Skeletal muscle cell (primary cell): ENCODE measurements around the gene TSPYL2.

Experiments used
- DNase-seq: peaks from one replicate; pipeline ENCODE4 v3.0.0-alpha.2; 2010; ENCODE audit warnings: low read depth
- H3K4me3 ChIP-seq: 2 replicates; pipeline ENCODE4 v1.5.1; 2011; ENCODE audit warnings: low read depth, mild to moderate bottlenecking, control low read depth, low read length, moderate library complexity

TSPYL2 gene

DNA sequence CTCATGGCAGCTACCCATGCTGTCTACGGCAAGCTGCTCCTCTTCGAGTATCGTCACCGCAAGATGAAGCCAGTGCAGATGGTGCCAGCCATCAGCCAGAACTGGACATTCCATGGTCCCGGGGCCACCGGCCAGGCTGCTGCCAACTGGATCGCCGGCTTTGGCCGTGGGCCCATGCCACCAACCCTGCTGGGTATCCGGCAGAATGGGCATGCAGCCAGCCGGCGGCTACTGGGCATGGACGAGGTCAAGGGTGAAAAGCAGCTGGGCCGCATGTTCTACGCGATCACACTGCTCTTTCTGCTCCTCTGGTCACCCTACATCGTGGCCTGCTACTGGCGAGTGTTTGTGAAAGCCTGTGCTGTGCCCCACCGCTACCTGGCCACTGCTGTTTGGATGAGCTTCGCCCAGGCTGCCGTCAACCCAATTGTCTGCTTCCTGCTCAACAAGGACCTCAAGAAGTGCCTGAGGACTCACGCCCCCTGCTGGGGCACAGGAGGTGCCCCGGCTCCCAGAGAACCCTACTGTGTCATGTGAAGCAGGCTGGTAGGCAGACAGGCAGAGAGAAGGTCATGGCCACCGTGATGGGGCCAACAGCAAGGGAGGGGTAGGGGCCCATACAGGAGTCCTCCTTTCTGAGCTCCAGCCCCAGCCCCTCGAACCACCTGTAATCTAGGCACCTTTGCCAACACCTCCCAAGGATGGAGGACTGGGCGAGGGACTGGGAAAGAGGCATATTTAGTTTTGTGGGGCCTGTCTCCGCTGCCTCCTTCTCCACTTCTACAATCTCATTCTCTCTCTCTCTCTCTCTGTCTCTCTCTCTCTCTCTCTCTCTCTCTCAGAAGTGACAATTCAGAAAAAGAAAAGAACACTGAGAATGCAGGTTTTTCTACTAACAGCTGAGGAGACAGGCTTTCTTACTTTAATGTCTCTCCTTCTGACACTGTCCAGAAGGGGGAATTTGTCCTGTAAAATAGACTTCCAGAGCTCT lies 4.7 kb upstream of the TSPYL2 start:
- DNase-seq = no peak
- no peak overlapping the region for H3K4me3 ChIP-seq

DNA sequence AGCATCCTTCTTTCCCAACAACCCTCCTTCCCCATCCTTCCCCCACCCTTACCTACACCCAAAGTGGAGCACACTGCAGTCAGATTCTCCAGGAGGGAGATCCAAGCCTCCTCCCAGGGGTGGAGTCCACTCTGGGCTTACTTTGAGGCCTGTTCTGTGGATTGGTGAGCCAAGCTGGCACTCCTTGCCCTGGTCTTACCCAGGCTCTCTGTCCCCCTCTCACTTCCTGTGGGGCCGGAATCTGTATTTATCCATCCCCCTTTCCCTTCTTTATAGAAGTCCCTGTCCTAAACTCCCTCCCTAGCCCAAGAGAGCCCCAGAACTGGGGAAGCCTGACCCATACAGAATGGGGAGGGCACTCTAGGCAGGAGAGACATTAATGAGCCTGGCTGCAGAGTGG lies 3.2 kb upstream of the TSPYL2 start:
- no peak for DNase-seq
- no peak overlapping the region for H3K4me3 ChIP-seq

DNA sequence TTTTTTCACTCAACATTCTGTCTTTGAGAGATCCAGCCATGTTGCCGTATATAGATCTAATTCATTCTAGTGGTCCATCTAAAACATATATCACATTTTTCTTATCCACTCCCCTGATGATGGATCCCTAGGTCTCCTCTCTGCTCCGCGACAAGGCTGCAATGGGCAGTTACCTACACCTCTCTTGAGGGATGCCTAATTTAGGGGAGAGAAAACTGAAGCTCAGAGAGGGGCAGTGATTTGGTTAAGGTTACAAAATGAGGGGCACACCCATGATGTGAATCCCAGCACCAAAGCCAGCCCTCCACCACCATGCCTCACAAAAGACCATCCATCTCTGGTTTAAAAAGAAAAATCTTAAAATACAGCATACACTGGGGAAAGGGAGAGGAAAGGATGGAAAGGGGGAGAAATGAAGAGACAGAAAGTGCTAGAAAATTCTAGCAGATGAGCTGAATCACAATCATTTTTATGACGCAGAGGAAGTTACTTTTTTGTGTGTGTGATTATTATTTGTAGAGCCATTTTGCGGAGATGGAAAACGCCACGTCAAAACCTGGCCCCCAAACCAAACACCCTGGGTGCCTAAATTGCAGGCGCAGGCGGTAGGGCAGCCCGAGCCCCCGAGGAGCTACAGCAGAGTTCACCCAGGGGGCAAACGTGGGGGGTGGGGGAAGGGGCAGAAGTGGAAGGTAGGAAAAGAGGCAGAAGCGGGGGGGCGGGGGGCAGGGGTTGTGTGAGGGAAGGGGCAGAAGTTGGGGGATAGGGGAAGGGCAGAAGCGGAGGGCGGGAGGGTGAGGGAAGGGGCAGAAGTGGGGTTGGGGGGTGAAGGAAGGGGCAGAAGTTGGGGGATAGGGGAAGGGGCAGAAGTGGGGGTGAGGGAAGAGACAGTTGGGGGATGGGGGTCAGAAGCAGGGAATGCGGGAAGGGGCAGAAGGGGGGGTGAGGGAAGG lies 1.3 kb upstream of the TSPYL2 start:
- H3K4me3 ChIP-seq = peak overlapping the region; percentile 28

DNA sequence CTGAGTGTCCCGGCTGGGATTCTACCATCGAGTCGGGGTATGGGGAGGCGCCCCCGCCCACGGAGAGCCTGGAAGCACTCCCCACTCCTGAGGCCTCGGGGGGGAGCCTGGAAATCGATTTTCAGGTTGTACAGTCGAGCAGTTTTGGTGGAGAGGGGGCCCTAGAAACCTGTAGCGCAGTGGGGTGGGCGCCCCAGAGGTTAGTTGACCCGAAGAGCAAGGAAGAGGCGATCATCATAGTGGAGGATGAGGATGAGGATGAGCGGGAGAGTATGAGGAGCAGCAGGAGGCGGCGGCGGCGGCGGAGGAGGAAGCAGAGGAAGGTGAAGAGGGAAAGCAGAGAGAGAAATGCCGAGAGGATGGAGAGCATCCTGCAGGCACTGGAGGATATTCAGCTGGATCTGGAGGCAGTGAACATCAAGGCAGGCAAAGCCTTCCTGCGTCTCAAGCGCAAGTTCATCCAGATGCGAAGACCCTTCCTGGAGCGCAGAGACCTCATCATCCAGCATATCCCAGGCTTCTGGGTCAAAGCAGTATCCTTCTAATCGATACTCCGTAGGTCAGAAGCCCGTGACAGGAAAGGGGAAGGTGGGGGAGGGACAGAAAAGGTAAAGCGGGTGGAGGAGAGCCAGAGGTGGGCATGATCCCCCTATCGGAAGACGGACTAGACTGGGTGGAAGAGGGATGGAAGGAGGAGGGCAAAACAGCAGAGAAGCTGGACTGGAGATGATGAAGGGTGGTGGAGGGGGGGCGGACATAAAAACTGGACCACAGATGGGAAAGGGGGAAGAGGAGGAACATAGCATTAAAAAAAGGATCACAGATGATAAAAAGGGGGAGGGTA lies 828 bp downstream of the TSPYL2 start:
- no peak for DNase-seq
- peak overlapping the region; percentile 74 for H3K4me3 ChIP-seq

More for the DNA sequence above, 1.3 kb upstream of the TSPYL2 start:
- no peak for DNase-seq

DNA sequence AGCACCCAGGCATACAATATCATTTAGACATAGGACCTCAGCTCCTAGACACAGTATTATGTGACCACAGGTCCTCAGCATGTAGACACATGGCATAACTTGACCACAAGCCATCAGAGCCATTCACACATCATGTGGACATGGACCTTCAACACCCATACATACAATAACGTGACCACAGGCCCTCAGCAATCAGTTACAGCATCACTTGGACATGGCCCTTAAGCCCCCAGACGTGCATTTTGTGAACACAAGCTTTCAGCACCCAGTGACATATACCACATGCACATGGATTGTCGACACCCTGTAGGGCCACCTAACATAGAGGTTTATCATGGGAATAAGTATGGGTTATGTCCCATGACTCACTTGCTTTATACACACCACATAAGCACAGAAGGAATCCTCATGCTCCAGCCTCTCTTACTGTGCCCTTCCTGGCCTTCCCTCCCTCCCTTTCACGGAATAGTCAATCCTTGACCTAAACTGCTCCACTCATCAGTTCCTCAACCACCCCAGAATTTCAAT lies 1.9 kb downstream of the TSPYL2 start:
- DNase-seq = no peak
- H3K4me3 ChIP-seq = peak overlapping the region; percentile 74

DNA sequence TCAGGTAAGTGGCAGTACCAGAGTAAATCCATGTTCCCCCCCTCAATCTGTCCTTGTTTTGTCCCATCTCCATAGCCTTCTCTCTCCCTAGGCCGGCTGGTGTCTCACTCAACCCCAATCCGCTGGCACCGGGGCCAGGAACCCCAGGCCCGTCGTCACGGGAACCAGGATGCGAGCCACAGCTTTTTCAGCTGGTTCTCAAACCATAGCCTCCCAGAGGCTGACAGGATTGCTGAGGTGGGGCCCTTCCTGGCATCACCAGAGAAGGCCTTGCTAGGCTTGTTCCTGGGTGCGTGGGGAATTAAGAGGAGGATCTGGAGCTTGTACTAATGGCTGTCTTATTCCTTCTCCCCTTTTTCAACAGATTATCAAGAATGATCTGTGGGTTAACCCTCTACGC lies 2.7 kb downstream of the TSPYL2 start:
- no peak overlapping the region for H3K4me3 ChIP-seq
- no peak for DNase-seq

DNA sequence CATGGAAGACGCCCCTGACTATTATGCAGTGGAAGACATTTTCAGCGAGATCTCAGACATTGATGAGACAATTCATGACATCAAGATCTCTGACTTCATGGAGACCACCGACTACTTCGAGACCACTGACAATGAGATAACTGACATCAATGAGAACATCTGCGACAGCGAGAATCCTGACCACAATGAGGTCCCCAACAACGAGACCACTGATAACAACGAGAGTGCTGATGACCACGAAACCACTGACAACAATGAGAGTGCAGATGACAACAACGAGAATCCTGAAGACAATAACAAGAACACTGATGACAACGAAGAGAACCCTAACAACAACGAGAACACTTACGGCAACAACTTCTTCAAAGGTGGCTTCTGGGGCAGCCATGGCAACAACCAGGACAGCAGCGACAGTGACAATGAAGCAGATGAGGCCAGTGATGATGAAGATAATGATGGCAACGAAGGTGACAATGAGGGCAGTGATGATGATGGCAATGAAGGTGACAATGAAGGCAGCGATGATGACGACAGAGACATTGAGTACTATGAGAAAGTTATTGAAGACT lies 3.6 kb downstream of the TSPYL2 start:
- no peak for DNase-seq

DNA sequence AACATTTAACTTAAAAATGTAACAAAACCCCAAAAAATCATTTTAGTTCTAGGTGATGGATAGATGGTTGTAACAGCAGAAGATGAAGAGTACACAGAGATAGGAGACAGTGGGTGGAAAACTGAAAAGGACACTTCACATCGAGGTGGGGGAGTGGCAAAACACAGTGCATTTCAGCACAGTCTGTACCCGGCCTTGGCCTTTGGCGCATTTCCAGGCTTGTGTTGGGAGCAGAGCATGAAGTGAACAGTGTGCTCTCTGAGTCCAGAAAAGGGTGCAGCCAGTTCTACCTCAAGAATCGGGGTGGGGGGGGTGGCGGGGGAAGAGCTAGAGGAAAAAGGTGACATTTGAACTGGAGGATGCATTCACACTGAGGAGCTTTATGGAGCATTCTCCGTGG lies 4.3 kb downstream of the TSPYL2 start:
- DNase-seq = no peak
- no peak overlapping the region for H3K4me3 ChIP-seq

More for the DNA sequence above, 3.6 kb downstream of the TSPYL2 start:
- no peak overlapping the region for H3K4me3 ChIP-seq

DNA sequence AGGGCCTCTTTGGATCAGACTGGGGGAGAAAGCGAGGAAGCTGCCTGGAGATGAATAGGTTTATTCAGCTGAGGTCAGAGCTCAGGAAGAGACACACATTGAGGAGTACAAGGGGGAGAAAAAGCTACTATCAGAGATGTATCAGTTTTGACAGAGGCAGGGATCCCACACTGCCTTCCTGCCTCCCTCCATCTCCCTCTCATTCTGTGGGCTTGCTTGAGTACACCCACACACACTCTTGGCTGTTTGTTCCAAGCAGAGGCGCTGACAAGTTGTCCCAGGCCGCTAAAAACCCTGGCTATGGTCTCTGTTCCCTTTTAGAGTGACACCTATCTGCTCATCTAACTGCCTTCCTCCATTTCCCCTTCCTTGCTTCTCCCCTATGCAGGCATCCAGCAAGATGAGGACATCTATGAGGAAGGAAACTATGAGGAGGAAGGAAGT lies 5.2 kb downstream of the TSPYL2 start:
- DNase-seq = no peak
- H3K4me3 ChIP-seq = no peak overlapping the region

DNA sequence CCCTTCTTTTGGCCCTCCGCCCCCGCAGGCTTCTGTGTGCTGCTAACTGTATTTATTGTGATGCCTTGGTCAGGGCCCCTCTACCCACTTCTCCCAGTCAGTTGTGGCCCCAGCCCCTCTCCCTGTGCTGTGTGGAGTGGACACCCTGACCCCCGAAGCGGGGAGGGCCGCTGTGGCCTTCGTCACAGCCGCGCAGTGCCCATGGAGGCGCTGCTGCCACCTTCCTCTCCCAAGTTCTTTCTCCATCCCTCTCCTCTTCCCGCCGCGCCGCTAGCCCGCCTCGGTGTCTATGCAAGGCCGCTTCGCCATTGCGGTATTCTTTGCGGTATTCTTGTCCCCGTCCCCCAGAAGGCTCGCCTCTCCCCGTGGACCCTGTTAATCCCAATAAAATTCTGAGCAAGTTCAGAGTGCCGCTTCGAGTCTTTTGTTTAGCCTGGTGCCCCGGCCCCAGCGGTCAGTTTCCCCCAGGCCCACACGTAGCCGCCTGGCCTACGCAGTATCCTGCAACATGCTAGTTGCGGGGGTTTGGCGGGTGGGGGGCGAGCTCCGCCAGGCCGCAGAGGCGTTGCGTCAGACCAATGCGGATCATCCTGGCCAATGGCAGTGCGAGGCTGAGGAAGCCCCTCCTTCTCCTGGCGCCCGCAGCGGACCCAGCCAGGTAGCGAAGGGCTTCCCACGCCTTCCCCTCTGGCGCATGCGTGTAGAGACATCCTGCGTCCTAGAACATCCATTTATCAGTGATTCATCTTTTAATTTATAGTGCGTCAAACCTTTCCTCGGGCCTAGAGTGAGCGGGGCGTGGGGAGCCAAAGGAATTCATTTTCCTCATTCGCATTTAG lies 6.2 kb downstream of the TSPYL2 start:
- DNase-seq = peak; percentile 62

DNA sequence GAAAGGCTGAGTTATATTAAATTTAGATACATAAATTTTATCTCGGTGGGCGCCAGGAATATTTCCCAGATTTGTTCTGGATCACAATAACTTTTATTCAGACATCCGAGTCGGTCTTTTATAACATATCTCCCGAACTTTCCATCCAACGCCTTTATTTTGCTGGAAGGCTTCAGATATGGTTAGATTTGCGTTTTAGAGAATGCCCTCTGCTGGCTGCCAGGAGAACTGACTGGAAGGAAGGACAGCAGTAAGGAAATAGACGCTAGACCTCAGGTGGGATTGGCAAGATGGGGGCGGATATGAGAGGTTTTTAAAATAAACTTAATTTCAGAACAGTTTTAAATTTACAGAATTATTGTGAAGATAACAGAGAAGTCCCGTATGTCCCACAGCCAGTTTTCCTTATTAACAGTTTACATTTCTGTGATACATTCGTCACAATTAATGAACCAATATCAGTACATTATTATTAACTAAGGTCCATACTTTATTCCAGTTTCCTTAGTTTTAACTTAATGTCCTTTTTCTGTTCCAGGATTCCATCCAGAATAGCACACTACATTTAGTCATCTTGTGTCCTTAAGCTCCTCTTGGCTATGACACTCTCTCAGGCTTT lies 7.2 kb downstream of the TSPYL2 start:
- peak overlapping the region; percentile 33 for H3K4me3 ChIP-seq
- no peak for DNase-seq

More for the DNA sequence above, 6.2 kb downstream of the TSPYL2 start:
- H3K4me3 ChIP-seq = peak overlapping the region; percentile 33

DNA sequence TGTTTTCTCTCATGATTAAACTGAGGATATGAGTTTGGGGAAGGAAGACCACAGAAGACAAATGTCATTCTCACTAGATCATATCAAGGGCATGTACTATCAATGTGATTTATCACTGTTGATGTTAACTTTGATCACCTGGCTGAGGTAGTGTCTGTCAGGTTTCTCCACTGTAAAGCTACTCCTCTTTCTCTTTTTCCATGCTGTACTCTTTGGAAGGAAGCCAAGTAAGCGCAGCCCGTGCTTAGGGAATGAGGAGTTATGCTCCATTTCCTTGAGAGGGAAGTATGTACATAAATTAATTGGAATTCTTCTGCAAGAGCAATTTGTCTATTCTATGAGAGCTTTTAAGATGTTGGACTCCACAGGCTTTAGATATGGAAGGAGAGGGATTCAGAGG lies 7.8 kb downstream of the TSPYL2 start:
- no peak for DNase-seq
- H3K4me3 ChIP-seq = no peak overlapping the region

DNA sequence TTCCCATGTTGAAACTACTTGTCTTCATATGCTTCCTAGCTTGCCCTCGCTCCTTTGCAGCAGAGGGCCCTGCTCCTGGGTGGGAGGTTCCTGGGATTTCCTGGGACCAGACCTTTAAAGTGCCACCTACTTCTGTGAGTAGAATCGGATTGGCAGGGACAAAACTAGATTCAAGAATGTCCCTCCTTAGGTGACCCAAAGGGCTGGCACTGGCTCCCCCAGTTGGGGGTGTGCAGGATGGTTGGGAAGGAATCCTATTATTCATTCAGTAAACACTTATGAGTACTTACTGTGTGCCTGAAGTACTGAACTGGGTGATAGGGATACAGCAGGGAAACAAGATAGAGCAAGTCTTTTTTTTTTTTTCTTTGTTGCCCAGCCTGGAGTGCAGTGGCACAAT lies 9.2 kb downstream of the TSPYL2 start:
- no peak overlapping the region for H3K4me3 ChIP-seq
- DNase-seq = no peak

DNA sequence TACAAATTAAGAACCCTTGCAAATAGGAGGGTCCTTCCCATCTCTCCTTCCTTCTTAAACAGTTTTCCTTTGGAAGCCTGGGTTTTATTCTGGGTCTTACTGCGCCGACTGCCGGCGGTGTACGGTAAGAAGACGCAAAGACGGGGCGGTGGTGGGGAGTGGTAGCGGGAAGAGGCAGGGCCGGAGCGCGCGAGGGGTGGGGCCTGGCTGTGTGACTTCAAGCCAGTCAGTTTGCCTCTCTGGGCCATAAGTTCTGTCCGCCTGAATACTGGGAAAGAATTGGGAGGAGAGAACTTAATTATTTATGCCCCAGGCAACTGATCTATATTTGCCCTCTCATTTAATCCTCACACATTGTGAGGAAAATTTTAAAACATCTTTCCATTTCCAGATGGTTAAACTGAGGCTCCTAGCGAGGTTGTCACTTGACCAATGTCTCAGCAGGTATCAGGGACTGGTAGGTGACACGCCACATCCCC lies 11.0 kb downstream of the TSPYL2 start:
- DNase-seq = no peak
- peak overlapping the region; percentile 63 for H3K4me3 ChIP-seq

DNA sequence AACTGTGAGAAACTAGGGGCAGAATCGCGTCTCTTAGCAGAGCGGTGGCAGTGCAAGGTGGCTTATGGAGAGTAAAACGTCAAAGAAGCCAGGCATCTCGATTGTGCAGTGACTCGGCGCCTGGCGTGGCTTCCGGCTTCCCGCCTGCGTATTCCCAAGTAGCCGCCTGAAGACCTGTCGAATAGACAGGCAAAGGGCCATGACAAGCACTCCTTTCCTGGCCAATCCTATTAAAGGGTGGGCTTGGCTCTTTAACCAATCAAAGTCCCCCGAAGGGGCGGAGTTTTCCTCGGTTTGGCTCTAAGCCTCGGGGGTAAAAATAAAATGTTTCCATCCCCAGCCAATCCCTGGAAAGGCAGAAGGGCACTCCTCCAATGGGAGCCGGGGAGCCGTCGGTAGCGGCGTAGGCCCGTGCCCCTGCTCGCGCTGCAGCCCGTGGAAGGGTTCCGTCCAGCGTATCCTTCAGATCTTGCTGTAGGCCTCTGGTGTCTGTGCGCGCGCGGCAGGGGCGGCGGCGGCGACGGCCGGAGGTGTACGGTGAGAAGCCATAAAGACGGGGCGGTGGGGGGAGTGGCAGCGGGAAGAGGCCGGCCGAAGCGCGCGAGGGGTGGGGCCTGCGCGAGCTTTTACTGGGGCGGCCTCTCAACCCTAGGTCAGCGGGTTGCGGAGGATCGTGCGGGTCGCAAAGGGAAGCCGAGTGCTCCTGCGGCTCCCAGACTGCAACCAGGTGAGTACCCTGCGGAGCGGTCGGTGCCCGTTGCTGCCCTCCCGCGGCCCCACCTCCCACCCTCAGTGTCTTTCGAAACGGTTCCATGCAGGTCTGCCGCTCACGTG lies 11.8 kb downstream of the TSPYL2 start, which contains the start of gene KANTR:
Gene KANTR, plus strand, starts transcription at position 395 of the 834 bp plus-strand sequence. CDS start 30,131 bp downstream, outside the sequence.
- peak; percentile 82 for DNase-seq
- H3K4me3 ChIP-seq = peak within 1 kb of the TSS; percentile 63

DNA sequence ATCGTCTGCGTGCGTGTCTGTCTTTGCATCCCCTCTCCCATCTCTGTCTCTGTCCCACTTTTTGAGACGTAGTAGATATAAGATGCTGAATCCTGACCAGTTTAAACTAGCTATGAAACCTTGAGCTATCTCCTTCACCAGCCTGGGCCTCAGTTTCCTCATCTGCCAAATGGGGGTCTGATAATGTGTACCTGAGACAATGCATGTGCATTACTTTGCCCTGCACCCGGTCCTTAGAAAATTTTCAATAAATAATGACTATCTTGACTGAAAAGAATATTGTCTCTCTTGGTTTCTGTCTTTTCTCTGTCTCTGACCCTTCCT lies 12.4 kb downstream of the TSPYL2 start:
- peak overlapping the region; percentile 63 for H3K4me3 ChIP-seq
- DNase-seq = no peak
